HEK293 (cell line): ENCODE data around the gene GRIP1.

Experiments used
- ATF2 ChIP-seq: fragments of 450-650 bp; formaldehyde crosslinking; IDR thresholded peaks from 2 replicates; pipeline ENCODE4 v1.5.1; 2016; ENCODE audit warnings: missing biosample characterization, missing genetic modification characterization, low read depth
- CTCF ChIP-seq: fragments of 450-650 bp; formaldehyde crosslinking; IDR thresholded peaks from 2 replicates; pipeline ENCODE4 v1.5.1; 2016; ENCODE audit warnings: missing biosample characterization, missing genetic modification characterization
- TCF7L2 ChIP-seq: IDR thresholded peaks from 2 replicates; pipeline ENCODE4 v1.6.1; 2011; ENCODE audit warnings: low read depth, mild to moderate bottlenecking, inconsistent platforms, low read length, moderate library complexity, borderline replicate concordance
- ZNF184 ChIP-seq: fragments of 450-650 bp; IDR thresholded peaks from 2 replicates; pipeline ENCODE4 v1.5.1; 2018; ENCODE audit warnings: missing biosample characterization, mild to moderate bottlenecking, missing genetic modification characterization
- ZNF776 ChIP-seq: fragments of 450-650 bp; formaldehyde crosslinking; IDR thresholded peaks from 2 replicates; pipeline ENCODE4 v1.5.0; 2017; ENCODE audit warnings: missing biosample characterization, missing genetic modification characterization, borderline replicate concordance
- TF ChIP-seq, protein P1 (sequence below): fragments of 450-650 bp; formaldehyde crosslinking; IDR thresholded peaks from 2 replicates; pipeline ENCODE4 v1.5.1; 2016; ENCODE audit warnings: missing biosample characterization, missing genetic modification characterization

DNA sequence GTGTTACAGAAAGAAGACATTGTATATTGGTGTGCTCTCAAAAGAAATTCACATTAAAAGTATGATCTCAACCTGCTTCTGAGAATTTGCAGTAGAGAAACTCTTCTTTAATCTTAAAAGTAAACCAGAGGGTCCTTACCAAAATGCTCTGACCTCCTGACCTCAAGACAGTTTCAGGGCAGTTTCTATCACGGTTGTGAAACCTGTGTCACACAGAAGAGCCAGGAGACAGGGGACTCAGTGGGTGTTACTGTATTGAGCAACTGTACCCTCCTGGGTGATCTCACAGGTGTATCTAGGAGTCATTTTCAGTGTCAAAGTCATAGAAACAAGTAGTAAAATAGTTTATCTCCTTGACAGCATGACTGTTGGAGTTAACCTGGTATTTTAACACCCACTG is 178.0 kb downstream of the GRIP1 start:
- TF ChIP-seq CTCF (no peak), ZNF184 (tag by site-specific recombination) (no peak), ZNF776 (tag by site-specific recombination) (no peak), TCF7L2 (no peak), ATF2 (tag by site-specific recombination) (no peak)
- TF ChIP-seq, protein P1, sequence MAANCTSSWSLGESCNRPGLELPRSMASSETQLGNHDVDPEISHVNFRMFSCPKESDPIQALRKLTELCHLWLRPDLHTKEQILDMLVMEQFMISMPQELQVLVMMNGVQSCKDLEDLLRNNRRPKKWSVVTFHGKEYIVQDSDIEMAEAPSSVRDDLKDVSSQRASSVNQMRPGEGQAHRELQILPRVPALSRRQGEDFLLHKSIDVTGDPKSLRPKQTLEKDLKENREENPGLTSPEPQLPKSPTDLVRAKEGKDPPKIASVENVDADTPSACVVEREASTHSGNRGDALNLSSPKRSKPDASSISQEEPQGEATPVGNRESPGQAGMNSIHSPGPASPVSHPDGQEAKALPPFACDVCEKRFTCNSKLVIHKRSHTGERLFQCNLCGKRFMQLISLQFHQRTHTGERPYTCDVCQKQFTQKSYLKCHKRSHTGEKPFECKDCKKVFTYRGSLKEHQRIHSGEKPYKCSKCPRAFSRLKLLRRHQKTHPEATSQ, result no peak
